ENCODE measurements around the gene PRKCD.

DNA sequence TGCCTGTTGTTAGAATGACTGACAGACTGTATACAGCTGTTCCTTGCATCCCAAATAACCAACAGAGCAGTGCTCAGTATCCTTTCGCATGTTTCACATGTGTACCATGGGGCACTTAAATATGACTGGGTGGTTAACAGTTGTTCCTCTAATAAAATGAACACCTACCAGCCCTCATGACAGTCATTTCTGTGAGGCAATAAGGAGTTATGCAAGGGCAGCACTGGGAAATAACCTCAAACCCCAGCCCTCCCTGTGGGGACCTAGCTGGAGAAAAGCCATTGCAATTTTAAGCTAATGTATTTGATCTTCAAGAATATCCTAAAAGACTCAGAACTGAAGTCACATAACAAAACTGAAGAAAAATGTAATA is 38.1 kb upstream of the PRKCD start:
- TF ChIP-seq CTCF (IDR thresholded peaks at IDR 0.05): no peak
- no peak for TF ChIP-seq POLR2AphosphoS5 (IDR thresholded peaks at IDR 0.05)
- TF ChIP-seq POLR2A (IDR thresholded peaks at IDR 0.05): no peak
